HPDE6-E6E7 (cell line): ENCODE data around the gene ADAMTSL5.

Experiments
- DNase-seq: peaks from one replicate; pipeline ENCODE4 v3.0.0; 2011; ENCODE audit warnings: missing footprints; ENCODE audit errors: extremely low spot score

ADAMTSL5 gene

GRCh38 chr19:1495799-1496713, 16.8 kb downstream of the ADAMTSL5 start:
- DNase-seq, result no peak

DNA sequence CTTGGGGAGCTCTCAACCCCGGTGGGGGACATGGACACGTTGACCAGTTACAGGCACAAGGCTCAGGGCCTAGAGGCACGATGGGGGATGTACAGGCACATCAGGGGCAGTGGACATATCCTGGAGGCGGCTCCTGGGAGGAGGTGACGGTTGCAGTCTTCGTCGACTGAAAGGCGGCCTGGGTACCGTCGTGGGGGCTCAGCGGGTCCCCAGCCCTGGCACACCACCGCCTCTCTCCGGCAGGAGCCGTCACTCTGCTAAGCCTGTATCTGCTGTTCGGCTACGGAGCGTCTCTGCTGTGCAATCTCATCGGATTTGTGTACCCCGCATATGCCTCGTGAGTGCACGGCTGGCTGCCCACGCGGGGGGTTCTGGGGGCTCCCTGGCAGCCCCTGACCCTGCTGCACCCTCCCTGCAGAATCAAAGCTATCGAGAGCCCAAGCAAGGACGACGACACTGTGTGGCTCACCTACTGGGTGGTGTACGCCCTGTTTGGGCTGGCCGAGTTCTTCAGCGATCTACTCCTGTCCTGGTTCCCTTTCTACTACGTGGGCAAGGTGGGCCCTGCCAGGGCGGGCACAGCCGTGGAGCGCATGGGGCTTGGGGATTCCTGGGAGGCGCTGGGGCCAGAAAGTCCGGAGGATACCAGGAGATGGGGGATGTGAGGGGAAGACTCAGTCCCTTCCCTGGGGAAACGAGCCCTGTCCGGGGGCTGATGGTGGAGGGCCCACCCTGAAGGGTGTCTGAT, 17.6 kb downstream of the ADAMTSL5 start:
- DNase-seq, result no peak

DNA sequence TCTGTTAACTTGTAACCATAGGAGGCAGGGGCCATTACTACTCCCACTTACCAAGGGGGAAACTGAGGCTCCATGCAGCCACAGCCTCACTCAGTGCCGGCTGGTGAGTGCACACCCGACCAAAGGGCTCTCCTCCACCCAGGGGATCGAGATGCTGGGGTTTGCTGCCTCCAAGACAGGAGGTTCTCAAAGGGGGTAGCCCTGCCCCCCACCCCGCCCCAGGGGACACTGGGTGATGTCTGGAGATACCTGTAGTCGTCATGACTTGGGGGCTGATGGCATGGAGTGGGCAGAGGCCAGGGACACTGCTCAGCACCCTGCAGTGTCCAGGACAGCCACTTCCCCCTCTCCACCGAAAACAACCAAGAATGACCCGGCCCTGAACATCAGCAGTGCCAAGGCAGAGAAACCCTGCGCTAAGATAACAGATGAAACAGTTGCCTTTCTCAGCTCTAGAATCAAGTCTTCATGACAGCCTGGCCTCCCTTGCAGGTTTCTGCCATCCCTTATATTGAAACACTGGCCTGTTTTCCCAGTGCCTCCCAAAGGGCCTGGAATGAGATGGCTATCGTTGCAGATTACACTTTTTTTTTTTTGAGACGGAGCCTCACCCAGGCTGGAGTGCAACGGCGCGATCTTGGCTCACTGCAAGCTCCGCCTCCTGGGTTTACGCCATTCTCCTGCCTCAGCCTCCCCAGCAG, 18.6 kb downstream of the ADAMTSL5 start:
- DNase-seq, result no peak

DNA sequence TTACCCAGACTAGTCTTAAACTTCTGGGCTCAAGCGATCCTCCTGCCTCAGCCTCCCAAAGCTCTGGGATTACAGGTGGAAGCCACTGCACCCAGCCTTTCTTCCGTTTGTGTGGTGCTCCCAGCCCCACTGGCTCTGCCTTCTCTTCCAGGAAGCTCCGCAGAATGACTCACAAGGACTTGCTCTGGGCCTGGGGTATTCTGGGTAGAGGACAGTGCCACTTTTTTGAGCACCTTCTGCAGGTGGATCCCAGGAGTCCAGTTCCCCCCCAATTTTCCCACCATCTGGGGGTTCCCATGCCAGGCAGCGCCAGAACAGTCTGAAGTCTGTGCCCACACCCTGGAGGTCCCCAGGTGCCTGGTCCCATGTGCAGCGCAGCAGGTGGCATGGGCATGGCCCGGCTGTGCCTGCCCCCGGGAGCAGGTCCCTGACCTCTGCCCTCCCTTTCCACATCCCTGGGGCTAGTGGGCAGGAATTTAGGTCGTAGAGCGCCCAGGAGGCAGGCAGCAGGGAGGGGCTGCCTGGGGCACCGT, 20.3 kb downstream of the ADAMTSL5 start:
- no peak for DNase-seq

GRCh38 chr19:1491849-1492170, 21.0 kb downstream of the ADAMTSL5 start:
- no peak for DNase-seq

- DNase-seq, result no peak
Measured at GRCh38 chr19:1491114-1491848, 21.5 kb downstream of the ADAMTSL5 start, which contains the start of gene REEP6. TSS of gene REEP6 (plus strand) at chr19:1491181. CDS start at chr19:1491270, 89 bp downstream.

DNA sequence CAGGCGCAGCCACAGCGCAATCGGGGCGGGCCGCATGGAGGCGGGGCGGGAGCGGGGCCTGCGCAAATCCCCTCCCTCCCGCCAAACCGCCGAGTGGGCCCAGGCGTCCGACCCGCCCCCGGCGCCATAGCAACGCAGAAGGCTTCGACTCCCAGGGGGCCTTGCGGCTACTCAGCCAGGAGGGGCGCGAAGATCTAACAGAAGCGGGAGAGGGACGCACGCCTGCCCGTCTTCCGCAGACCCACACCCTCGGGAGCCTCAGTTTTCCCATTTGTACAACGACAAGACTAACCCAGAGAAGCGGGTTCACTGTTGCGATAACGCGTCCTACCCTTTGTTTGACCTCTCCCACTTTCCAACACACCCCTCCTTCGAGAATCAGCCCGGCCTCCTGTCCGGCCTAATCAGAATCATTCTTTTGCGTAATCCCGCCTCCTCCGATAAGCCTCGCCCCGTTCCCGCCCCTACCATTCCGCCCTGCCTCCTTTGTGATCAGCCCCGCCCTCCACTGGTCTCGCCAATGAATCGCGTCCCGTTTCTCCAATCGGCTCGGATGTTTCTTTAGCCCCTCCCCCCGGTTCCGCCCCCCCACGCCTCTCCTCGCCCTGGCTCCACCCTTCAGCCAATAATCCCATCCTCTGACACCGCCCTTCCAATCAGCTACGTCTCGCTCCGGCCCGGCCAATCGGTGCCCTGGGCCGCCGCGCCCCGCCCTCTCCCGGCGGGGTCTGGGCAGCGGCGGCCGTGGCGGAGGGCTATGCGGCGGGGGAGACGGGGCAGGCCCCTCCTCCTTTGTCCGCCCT, 22.3 kb downstream of the ADAMTSL5 start, which contains the start of gene PCSK4:
TSS of gene PCSK4 (minus strand) at position 40 of the 803 bp plus-strand sequence. CDS start at position 36, 4 bp downstream.
- peak; percentile 92 for DNase-seq

DNA sequence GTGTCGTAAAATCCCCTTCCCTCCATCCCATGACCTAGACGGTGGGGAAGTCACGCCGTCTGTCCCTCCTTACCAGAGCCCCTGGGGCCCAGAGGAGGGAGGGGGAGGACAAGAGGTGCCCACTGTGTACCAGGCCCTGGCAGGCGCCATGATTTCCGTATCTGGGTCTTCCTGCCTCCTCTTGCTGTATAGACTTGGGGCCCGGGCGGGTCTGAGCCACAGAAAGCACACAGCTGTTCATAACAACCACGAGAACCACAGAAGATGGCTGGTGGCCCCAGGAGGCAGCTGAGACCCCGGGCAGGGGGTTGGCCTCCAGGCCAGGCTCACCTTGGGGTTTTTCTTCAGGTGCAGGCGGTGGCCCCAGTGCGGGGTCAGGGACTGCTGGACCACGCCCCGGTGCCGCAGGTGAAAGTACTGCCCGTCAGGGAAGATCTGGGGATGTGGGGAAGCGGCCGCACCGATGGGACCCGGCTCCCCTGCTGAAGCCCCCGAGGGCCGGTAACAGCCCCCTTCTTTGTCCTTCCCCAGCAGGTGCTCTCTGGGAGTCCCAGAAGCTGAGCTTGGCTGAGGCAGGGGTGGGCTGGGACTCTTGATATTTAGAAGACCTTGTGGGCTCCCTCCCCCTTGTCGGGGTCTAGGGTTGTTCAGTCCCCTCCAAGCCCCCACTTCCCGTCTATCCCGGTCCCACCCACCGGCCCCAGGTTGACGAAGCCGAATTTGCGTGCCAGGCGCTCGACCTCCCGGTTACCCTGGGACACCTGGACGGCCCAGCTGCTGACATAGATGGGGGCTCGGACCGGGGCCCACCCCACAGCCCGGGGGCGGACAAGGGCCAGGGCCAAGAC, 23.1 kb downstream of the ADAMTSL5 start:
- no peak for DNase-seq

- no peak for DNase-seq
Measured at GRCh38 chr19:1488282-1488601, 24.6 kb downstream of the ADAMTSL5 start.

- no peak for DNase-seq
Measured at GRCh38 chr19:1487576-1488281, 25.1 kb downstream of the ADAMTSL5 start.

DNA sequence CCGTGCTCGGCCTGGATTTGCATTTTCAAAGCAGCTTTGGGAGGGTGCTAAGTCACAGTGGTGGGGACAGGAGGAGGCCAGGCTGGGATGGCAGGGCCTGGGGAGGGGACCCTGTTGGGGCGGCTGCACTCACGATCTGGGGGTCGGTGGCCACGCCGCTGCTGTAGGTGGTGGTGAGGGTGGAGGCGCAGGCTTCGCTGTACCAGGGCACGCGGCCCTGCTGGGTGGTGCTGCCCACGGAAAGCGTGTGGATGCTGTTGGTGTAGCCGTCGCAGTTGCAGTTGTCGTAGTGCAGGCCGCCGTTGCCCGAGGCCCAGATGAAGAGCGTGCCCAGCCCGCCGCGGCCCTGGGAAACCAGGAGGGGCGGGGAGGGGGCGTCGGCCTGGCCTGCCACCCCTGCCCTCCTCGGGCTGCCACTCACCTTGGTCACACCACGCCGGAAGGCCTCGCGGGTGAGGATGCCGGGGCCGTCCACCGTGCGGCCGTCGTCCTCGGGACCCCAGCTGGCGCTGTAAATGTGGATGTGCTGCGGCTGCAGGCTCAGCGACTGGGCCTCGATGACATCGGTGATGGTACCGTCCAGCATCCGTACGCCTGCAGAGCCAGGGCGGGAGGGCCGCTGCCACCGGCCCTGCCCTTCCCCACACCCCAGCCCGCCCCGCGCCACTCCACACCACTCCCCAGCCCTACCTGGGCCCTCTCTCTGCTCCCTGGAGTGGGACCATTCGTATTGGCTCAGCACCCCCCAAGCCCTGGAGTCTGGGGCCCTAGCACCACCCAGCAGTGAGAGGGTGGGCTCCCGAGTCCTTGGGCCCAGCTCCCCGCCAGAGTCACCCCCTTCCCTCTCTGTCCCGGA, 25.9 kb downstream of the ADAMTSL5 start:
- no peak for DNase-seq

DNA sequence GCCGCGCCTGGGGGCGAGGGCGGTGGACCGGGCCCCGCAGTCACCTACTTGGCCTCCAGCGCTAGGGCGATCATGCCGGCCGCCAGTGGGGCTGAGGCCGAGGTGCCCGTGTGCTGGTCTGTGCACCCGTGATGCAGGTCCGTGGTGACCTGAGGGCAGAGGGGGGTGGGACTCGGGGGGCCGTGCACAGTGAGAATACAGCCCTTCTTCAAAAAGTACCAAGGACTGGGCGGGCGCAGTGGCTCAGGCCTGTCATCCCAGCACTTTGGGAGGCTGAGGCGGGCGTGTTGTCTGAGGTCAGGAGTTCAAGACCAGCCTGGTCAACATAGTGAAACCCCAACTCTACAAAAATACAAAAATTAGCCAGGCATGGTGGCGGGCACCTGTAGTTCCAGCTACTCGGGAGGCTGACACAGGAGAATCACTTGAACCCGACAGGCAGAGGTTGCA, 28.8 kb downstream of the ADAMTSL5 start:
- DNase-seq, result no peak

DNA sequence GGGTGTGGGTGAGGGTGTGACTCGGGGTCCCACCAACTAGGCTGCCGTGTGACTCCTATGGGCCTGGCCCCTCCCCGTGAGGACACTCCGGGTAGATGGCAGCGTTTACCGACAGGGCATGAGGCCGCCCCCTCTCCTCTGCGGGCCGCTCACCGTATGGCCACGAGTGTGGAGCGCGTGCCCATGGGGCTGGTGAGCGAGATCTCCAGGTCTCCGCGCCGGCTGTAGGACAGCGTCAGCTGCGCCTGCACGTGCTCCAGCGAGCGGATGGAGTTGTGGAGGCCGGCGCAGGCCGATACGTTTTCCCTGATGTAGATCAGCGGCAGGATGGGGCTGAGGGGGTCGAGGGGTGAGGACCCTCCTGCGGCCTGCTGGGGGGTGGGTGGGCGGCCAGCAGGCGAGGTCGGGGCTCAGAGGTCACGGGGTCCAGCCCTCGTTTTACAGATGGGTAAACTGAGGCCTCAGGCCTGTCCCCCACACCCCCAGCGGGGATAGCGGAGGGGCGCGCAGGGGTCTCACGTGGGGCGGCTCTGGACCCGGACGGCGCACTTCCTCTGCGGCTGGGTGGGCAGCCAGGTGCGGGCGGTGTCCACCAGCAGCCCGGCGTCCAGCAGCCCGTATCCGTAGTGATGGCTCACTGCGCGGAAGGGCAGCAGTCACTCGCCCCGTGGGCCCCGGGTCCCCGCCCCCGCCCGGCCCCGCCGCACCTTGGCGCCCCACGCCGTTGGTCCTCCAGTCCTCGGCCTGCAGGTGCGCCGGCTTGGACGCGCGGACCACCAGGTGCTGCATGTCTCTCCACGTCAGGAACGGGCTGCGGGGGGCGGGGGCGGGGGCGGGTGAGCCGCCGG, 29.5 kb downstream of the ADAMTSL5 start:
- DNase-seq, result no peak

- no peak for DNase-seq
Measured at GRCh38 chr19:1482361-1483130, 30.3 kb downstream of the ADAMTSL5 start.

DNA sequence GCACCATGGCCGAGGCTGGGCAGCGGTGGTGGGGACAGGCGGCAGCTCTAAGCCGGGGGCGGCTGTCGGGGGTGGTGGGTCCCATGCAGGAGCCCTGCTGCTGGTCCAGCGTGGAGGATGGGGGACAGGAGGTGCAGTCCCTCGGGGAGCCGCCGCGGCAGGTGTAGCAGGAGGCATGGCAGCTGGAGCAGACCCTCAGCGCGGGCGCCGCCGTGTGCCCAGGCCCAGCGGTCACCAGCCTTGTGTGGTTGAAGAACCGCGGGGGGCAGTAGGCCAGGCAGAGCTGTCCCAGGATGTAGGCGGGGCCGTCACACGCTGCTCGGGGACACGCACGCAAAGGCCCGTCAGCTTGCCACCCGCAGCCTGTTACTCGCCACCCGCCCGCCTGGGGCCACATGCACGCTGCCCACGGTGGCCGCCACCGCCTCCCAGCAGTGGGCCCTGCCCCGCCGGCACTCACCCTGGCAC, 30.9 kb downstream of the ADAMTSL5 start:
- DNase-seq, result no peak
